AML-193 (cell line): ENCODE results near the gene APOOL.
"Not testable (repeated sequence)": the region's sequence is repeated elsewhere in the genome, so short reads cannot be mapped to it uniquely, and the experiment has no call there.

ENCODE experiments used
- DNase-seq, 2 experiments: peaks; one replicate each; lab custom pipeline; 2025; lab: John Stamatoyannopoulos, UW

The APOOL gene, protein sequence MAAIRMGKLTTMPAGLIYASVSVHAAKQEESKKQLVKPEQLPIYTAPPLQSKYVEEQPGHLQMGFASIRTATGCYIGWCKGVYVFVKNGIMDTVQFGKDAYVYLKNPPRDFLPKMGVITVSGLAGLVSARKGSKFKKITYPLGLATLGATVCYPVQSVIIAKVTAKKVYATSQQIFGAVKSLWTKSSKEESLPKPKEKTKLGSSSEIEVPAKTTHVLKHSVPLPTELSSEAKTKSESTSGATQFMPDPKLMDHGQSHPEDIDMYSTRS

DNA sequence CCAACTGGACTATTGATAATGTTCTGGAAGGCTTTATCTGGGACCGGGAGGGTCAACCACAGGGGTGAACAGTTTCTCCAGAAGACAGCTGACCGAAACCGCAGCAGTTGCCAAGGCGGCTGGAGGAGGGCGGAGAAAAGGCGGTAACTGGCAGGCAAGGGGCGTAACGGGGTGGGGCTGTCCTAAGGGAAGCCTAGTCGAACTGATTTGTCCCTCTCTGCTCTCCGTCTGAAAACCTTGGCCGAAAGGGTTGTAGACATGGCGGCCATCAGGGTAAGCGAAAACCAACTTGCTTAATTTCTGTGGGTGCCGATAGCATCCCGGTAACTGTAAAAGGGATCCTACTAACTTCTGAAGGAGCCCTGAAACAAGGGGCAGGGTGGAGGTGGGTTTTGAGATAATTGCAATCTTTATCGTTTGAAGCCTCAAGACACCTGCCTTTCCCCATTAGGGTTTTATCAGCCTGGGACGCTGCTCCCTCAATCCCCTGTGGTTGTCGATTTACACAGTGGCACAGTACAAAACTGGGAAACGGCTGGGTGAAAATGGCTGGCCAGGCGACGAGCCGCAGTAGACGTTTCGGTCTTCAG, at the start of gene APOOL:
APOOL (plus strand) TSS at position 223 of the 590 bp plus-strand sequence; CDS start at position 259, 36 bp downstream.
- DNase-seq: peak; percentile 73 to 83

- DNase-seq: no peak
These were observed 47.4 kb upstream of the APOOL start for GRCh38 chrX:84956304-84956703.

DNA sequence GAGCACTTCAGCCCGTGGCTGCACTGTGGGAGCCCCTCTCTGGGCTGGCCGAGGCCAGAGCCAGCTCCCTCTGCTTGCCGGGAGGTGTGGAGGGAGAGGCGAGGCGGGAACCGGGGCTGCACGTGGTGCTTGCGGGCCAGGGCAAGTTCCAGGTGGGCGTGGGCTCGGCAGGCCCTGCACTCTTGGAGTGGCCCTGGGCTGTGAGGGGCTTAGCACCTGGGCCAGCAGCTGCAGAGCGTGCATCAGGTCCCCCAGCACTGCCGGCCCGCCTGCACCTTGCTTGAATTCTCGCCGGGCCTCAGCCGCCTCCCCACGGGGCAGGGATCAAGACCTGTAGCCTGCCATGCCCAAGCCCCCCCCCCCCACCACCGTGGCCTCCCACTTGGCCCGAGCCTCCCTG, 28.9 kb upstream of the APOOL start:
- DNase-seq: no peak

- not testable (repeated sequence) for DNase-seq
These were observed 11.9 kb upstream of the APOOL start for GRCh38 chrX:84991739-84992138.

GRCh38 chrX:84993150-84993549, 10.5 kb upstream of the APOOL start:
- no peak for DNase-seq

- no peak for DNase-seq
These were observed 2.3 kb upstream of the APOOL start for GRCh38 chrX:85001344-85001743.

DNA sequence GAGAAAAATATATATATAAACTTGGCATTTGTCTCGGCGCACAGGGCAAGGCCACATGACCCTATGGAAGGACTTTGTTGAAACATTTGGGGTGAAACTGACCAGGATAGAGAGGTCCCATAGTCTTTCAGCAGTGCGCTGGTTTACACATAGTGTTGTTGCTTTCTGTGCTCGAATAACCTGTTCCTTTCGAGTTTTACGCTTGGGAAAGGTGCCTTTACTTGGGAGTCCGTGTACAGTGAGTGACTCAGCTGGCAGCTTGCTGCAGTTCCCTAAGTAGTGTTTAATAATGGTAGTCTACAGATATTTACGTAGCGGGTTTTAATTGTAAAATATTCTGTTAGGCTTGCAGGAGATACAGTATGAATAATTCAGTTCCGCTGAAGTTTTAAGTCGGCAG, 578 bp downstream of the APOOL start:
- DNase-seq: no peak

- DNase-seq: no peak
These were observed 8.4 kb downstream of the APOOL start for GRCh38 chrX:85012098-85012497.

- not testable (repeated sequence) for DNase-seq
These were observed 11.7 kb downstream of the APOOL start for GRCh38 chrX:85015351-85015750.

DNA sequence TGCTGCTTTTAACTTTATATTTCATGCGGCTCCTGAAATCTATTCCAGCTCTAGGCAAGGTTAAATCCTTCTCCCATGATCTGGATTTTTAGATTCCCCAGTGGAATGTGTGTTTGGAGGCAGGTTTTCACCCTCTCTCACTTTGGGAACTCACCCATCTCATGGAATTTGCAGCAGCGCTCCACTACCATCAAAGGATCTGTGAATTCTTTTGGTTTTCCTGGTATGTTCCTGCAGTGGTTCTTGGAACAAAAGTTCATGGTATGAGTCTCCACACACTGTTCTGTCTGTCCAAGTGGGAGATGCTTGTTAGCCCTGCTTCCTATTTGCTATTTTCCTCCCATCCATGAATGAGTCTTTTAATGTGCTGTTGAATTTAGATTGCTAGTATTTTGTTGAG, 14.0 kb downstream of the APOOL start:
- DNase-seq: no peak

DNA sequence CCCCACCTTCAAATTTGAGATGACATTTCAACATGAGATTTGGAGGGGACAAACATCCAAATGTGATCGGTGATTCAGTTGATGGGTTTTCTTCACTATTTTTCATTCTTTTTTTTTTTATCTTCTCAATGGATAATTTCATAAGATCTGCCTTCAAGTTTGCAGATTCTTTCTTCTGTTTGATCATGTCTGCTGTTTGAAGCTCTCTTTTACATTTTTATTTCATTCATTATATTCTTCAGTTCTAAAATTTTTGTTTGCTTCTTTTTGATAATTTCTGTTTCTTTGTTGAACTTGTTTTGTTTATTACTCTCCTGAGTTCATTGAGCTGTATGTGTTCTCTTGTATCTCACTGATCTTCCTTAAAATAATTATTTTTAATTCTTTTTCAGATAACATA, 14.8 kb downstream of the APOOL start:
- DNase-seq: no peak

DNA sequence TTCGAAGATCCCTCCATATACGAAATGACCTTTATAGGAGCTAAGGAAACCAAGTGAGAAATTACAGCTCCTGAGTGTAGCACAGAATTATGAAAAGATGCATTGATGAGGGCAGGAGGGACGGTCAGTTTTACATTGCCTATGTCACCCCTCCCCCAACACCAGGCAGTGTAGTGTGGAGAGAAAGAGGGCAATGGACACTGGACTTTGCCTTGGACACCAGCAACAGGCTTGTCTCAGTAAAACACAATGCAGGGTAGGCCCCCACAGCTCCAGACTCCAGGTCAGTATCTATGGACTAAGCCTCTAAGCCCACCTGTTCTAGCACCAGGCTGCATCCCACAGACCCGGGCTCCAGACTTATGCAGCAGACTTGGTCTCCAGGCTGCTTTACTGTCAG, 16.5 kb downstream of the APOOL start:
- DNase-seq: no peak

- no peak for DNase-seq
These were observed 20.4 kb downstream of the APOOL start for GRCh38 chrX:85024044-85024443.

DNA sequence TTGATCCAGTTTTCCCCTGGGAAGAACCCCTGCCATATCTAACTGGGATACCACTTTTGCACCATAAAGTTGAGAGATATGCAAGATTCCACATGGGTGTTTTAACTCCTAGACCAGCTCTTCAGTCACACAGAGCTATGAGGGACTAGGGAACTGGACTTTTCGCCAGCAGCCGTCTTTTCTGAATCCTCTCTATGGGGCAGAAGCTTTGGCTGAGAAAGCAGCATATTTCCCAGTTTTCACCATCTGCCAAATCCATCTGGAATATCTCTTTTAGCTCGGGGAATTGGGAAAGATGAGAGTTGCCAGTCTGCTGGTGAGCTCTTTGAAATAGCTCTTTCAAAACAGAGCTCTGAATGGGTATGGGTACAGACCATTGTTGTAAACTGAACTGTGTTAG, 20.9 kb downstream of the APOOL start:
- DNase-seq: no peak

DNA sequence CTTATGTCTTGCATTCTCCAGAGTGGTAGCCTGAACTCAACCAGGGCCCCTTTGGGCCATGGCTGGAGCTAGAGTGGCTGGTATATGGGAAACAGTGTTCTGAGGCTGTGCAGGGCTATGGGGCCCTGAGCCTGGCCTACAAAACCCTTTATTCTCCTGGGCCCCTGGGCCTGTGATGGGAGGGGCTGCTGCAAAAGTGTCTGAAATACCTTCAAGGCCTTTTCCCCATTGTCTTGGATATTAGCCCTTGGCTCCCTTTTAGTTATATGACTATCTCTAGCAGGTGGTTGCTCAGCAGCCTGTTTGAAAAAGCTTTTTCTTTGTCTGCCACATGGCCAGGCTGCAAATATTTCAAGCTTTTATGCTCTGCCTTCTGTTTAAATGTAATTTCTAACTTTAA, 22.5 kb downstream of the APOOL start:
- DNase-seq: no peak

- DNase-seq: no peak
These were observed 25.4 kb downstream of the APOOL start for GRCh38 chrX:85029043-85029442.

DNA sequence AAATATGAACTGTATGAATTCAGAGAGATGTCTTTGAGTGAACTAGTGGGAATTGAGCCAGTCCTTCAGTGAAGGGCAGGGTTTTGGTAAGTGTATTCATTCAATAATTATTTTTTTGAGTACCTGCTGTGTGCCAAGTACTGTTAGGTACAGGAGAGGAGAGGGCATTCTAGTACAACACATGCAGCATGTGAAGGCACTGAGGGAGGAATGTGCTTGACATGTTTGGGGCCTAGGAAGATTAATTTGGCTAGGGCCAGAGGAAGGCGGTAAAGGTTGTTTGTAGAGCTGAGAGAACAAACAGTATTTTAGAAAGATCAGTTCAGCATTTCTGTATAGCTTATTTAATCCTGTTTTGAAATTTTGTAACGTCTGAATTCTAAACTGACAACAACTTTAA, 27.8 kb downstream of the APOOL start:
- no peak for DNase-seq

DNA sequence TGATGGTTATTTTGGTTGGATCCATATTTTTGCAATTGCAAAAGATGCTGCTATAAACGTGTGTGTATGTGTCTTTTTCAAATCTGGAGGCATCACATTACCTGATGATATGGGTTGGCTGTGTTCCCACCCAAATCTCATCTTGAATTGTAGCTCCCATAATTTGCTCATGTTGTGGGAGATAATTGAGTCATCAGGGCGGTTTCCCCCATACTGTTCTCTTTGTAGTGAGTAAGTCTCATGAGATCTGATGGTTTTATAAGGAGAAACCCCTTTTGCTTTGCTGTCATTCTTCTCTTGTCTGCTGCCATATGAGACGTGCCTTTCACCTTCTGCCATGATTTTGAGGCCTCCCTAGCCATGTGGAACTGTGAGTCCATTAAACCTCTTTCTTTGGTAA, 33.4 kb downstream of the APOOL start:
- DNase-seq: no peak

GRCh38 chrX:85051627-85052026, 48.0 kb downstream of the APOOL start:
- DNase-seq: no peak

DNA sequence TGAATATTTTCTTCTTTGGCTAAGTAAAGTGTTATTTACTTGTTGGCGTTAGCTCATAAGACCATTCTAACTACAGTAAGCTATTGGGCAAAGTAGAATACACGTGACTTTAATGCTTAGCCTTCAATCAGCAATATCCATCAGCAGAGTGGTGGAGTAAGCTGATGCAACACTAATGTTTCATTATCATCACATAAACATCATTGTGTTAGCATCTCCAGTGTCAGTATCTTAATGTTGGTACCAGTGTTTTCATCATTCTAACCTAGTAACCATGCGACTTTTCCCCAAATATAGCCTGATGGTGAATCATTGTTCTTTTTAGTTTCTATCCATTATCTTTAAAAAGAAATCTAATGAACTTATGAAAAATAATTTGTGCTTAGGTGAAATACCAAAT, 48.5 kb downstream of the APOOL start:
- no peak for DNase-seq

- DNase-seq: no peak
These were observed 49.1 kb downstream of the APOOL start for GRCh38 chrX:85052636-85053343.

GRCh38 chrX:85065512-85066198, 62.0 kb downstream of the APOOL start:
- no peak for DNase-seq

- not testable (repeated sequence) for DNase-seq
These were observed 73.6 kb downstream of the APOOL start for GRCh38 chrX:85077247-85077646.
